GM10847 (cell line): ENCODE measurements around the gene CYLD.

Experiments
- POLR2A ChIP-seq: IDR thresholded peaks from 2 replicates; pipeline ENCODE4 v1.6.1; 2011; ENCODE audit not compliant: insufficient read length; ENCODE audit errors: extremely low read depth

CYLD gene

GRCh38 chr16:50810241-50810965, 68.5 kb downstream of the CYLD start:
- no peak for TF ChIP-seq POLR2A

GRCh38 chr16:50812046-50812445, 70.2 kb downstream of the CYLD start:
- TF ChIP-seq POLR2A = no peak

- no peak for TF ChIP-seq POLR2A
Observed at GRCh38 chr16:50812876-50813466, 71.1 kb downstream of the CYLD start.

- no peak for TF ChIP-seq POLR2A
Observed at GRCh38 chr16:50814052-50814451, 72.2 kb downstream of the CYLD start.

- no peak for TF ChIP-seq POLR2A
Observed at GRCh38 chr16:50814541-50814940, 72.7 kb downstream of the CYLD start.

GRCh38 chr16:50815382-50815781, 73.5 kb downstream of the CYLD start:
- TF ChIP-seq POLR2A = no peak

- no peak for TF ChIP-seq POLR2A
Observed at GRCh38 chr16:50816901-50817555, 75.1 kb downstream of the CYLD start.

GRCh38 chr16:50818380-50818779, 76.5 kb downstream of the CYLD start:
- no peak for TF ChIP-seq POLR2A

GRCh38 chr16:50819706-50820105, 77.8 kb downstream of the CYLD start:
- no peak for TF ChIP-seq POLR2A

GRCh38 chr16:50820225-50820624, 78.3 kb downstream of the CYLD start:
- no peak for TF ChIP-seq POLR2A

- TF ChIP-seq POLR2A = no peak
Observed at GRCh38 chr16:50821586-50821985, 79.7 kb downstream of the CYLD start.

- no peak for TF ChIP-seq POLR2A
Observed at GRCh38 chr16:50822671-50823070, 80.8 kb downstream of the CYLD start.

GRCh38 chr16:50826797-50827316, 85.0 kb downstream of the CYLD start:
- TF ChIP-seq POLR2A = no peak

GRCh38 chr16:50828164-50828702, 86.3 kb downstream of the CYLD start:
- no peak for TF ChIP-seq POLR2A

GRCh38 chr16:50830698-50831097, 88.8 kb downstream of the CYLD start:
- TF ChIP-seq POLR2A = no peak

- TF ChIP-seq POLR2A = no peak
Observed at GRCh38 chr16:50831751-50832150, 89.9 kb downstream of the CYLD start.
